Measurements from ENCODE around the gene FOXA2.

Gene FOXA2

GRCh38 chr20:22536956-22537756 is 47.2 kb downstream of the FOXA2 start:
- no peak for DNase-seq (ENCODE audit: low read depth in 2 of 2)

- no peak for DNase-seq (ENCODE audit: low read depth in 2 of 2)
These were observed 48.1 kb downstream of the FOXA2 start for GRCh38 chr20:22536141-22536828.

- DNase-seq (ENCODE audit: low read depth in 2 of 2) = no peak
These were observed 48.9 kb downstream of the FOXA2 start for GRCh38 chr20:22535483-22535882.

- DNase-seq (ENCODE audit: low read depth in 2 of 2) = no peak
These were observed 50.3 kb downstream of the FOXA2 start for GRCh38 chr20:22533823-22534751.

GRCh38 chr20:22532598-22532997 is 51.8 kb downstream of the FOXA2 start:
- no peak for DNase-seq (ENCODE audit: low read depth in 2 of 2)

- no peak for DNase-seq (ENCODE audit: low read depth in 2 of 2)
These were observed 52.6 kb downstream of the FOXA2 start for GRCh38 chr20:22531756-22532155.

GRCh38 chr20:22531056-22531615 is 53.2 kb downstream of the FOXA2 start:
- DNase-seq (ENCODE audit: low read depth in 2 of 2) = no peak

Data from stimulated activated CD4-positive, alpha-beta T cell treated with anti-CD3 and anti-CD28 coated beads, Interleukin-12 subunit alpha, Interleukin-12 subunit beta, amount 100 ng/mL, for 24 hours (primary cell).